ENCODE data around the gene WDR87.
"Not testable (repeated sequence)": the region's sequence is repeated elsewhere in the genome, so short reads cannot be mapped to it uniquely, and the experiment has no call there.

The WDR87 gene

GRCh38 chr19:37930416-37930815 lies 24.0 kb upstream of the WDR87 start:
- DNase-seq = no peak

GRCh38 chr19:37929355-37929923 lies 23.0 kb upstream of the WDR87 start:
- no peak for DNase-seq

GRCh38 chr19:37928527-37929286 lies 22.3 kb upstream of the WDR87 start:
- DNase-seq = no peak

- DNase-seq = no peak
These were observed 20.3 kb upstream of the WDR87 start for GRCh38 chr19:37926711-37927110.

GRCh38 chr19:37926255-37926654 lies 19.9 kb upstream of the WDR87 start:
- no peak for DNase-seq

GRCh38 chr19:37925212-37925611 lies 18.8 kb upstream of the WDR87 start:
- no peak for DNase-seq

- DNase-seq = not testable (repeated sequence)
These were observed 18.2 kb upstream of the WDR87 start for GRCh38 chr19:37924573-37924972.

GRCh38 chr19:37920591-37921450 lies 14.4 kb upstream of the WDR87 start:
- no peak for DNase-seq

GRCh38 chr19:37914908-37915307 lies 8.5 kb upstream of the WDR87 start:
- DNase-seq = no peak

GRCh38 chr19:37909661-37910199 lies 3.3 kb upstream of the WDR87 start:
- DNase-seq = no peak

GRCh38 chr19:37907735-37908455 lies 1.5 kb upstream of the WDR87 start:
- no peak for DNase-seq

- DNase-seq = peak; percentile 98
These were observed 708 bp upstream of the WDR87 start, which contains the start of gene SIPA1L3 for GRCh38 chr19:37906869-37907734. TSS of gene SIPA1L3 (plus strand) at chr19:37907208. CDS start at chr19:38081566, 174,358 bp downstream.

GRCh38 chr19:37903096-37903495 lies 3.3 kb downstream of the WDR87 start:
- no peak for DNase-seq

GRCh38 chr19:37902668-37903067 lies 3.7 kb downstream of the WDR87 start:
- peak; percentile 74 for DNase-seq

- DNase-seq = no peak
These were observed 6.4 kb downstream of the WDR87 start for GRCh38 chr19:37899966-37900365.

GRCh38 chr19:37899453-37899852 lies 6.9 kb downstream of the WDR87 start:
- DNase-seq = no peak

GRCh38 chr19:37896180-37896579 lies 10.2 kb downstream of the WDR87 start:
- no peak for DNase-seq

- DNase-seq = no peak
These were observed 12.4 kb downstream of the WDR87 start for GRCh38 chr19:37893845-37894575.

- DNase-seq = no peak
These were observed 19.8 kb downstream of the WDR87 start for GRCh38 chr19:37886571-37886970.

GRCh38 chr19:37885392-37885791 lies 21.0 kb downstream of the WDR87 start:
- DNase-seq = no peak

- DNase-seq = no peak
These were observed 29.2 kb downstream of the WDR87 start for GRCh38 chr19:37877147-37877546.
